ENCODE data around the gene TPBG.

- TF ChIP-seq CTCF (IDR thresholded peaks at IDR 0.05; ENCODE audit: insufficient read depth, low read length, poor library complexity, severe bottlenecking) (no peak), EZH2phosphoT487 (conservative IDR thresholded peaks at IDR 0.05; ENCODE audit: low read length) (no peak)
Measured at GRCh38 chr6:82381278-82381677, 17.7 kb downstream of the TPBG start.
